GM23338 (cell line): Measurements from ENCODE around the gene AHCY. TPM values are rescaled to one million over a fixed set of nuclear protein-coding genes. Genes with fewer than 3 reads are reported as not detected.

ENCODE experiments used
- ATAC-seq: fragments of 200-7000 bp; cut with Tn5 transposase; 3 replicates; pipeline ENCODE4 v1.9.1; 2020
- DNase-seq: peaks from one replicate; pipeline ENCODE4 v3.0.0-alpha.2; 2015; ENCODE audit warnings: low spot score
- H2AFZ ChIP-seq: fragments of 200-600 bp; sonication (generic); 2 replicates; pipeline ENCODE4 v1.8.0; 2016; ENCODE audit warnings: antibody characterized with exemption, mild to moderate bottlenecking, moderate library complexity
- H3F3A ChIP-seq: fragments of 200-600 bp; sonication (generic); replicated peaks from 2 replicates; pipeline ENCODE4 v1.8.0; 2017; ENCODE audit warnings: antibody characterized with exemption, mixed run types, low read depth
- H3K27ac ChIP-seq: fragments of 200-600 bp; sonication (generic); 2 replicates; pipeline ENCODE4 v1.6.1; 2016; ENCODE audit warnings: low read depth
- H3K27me3 ChIP-seq: fragments of 200-600 bp; sonication (generic); 2 replicates; pipeline ENCODE4 v1.8.0; 2016; ENCODE audit warnings: mild to moderate bottlenecking, mixed run types, moderate library complexity; ENCODE audit not compliant: insufficient read depth
- H3K36me3 ChIP-seq: fragments of 200-600 bp; sonication (generic); 2 replicates; pipeline ENCODE4 v1.8.0; 2016; ENCODE audit warnings: mild to moderate bottlenecking; ENCODE audit not compliant: insufficient read depth
- H3K4me1 ChIP-seq: fragments of 200-600 bp; sonication (generic); 2 replicates; pipeline ENCODE4 v1.8.0; 2016; ENCODE audit warnings: mild to moderate bottlenecking, moderate library complexity; ENCODE audit not compliant: insufficient read depth
- H3K4me2 ChIP-seq: fragments of 200-600 bp; sonication (generic); 2 replicates; pipeline ENCODE4 v1.7.1; 2017; ENCODE audit warnings: mixed run types
- H3K4me3 ChIP-seq: fragments of 200-600 bp; sonication (generic); 2 replicates; pipeline ENCODE4 v1.6.1; 2016; ENCODE audit warnings: mixed run types
- H3K79me2 ChIP-seq: fragments of 200-600 bp; sonication (generic); replicated peaks from 2 replicates; pipeline ENCODE4 v1.8.0; 2017; ENCODE audit warnings: mild to moderate bottlenecking; ENCODE audit not compliant: insufficient read depth
- H3K9me2 ChIP-seq: fragments of 200-600 bp; sonication (generic); 2 replicates; pipeline ENCODE4 v1.8.0; 2017; ENCODE audit not compliant: insufficient read depth
- H4K20me1 ChIP-seq: fragments of 200-600 bp; sonication (generic); replicated peaks from 2 replicates; pipeline ENCODE4 v1.8.0; 2017; ENCODE audit warnings: mild to moderate bottlenecking; ENCODE audit not compliant: insufficient read depth
- H3K27ac Mint-ChIP-seq: 2 replicates; pipeline ENCODE4 v1.8.0; 2020; ENCODE audit warnings: inconsistent platforms, mild to moderate bottlenecking, moderate library complexity, mixed read lengths
- H3K27me3 Mint-ChIP-seq: 3 replicates; pipeline ENCODE4 v1.8.0; 2022; ENCODE audit warnings: low read depth, mild to moderate bottlenecking, moderate library complexity, mixed read lengths, inconsistent platforms; ENCODE audit not compliant: insufficient read depth, poor library complexity
- H3K36me3 Mint-ChIP-seq: 3 replicates; pipeline ENCODE4 v1.8.0; 2021; ENCODE audit warnings: low read depth, mild to moderate bottlenecking, inconsistent platforms, moderate library complexity, mixed read lengths
- H3K4me1 Mint-ChIP-seq: 3 replicates; pipeline ENCODE4 v1.8.0; 2020; ENCODE audit warnings: mild to moderate bottlenecking, inconsistent platforms, mixed read lengths
- H3K4me3 Mint-ChIP-seq: 3 replicates; pipeline ENCODE4 v1.8.0; 2021; ENCODE audit warnings: moderate library complexity, mild to moderate bottlenecking, inconsistent platforms, mixed read lengths
- H3K9me3 Mint-ChIP-seq: 3 replicates; pipeline ENCODE4 v1.8.0; 2020; ENCODE audit warnings: moderate library complexity, mild to moderate bottlenecking, inconsistent platforms, mixed read lengths
- CTCF ChIP-seq, 2 experiments: fragments of 200-600 bp in 1 of 2; sonication (generic) in 1 of 2; conservative IDR thresholded peaks; 2 replicates each; pipeline versions ENCODE4 v1.5.1 to v1.6.1; 2016 to 2017; ENCODE audit warnings: antibody characterized with exemption in 2 of 2, low read depth in 2 of 2, mild to moderate bottlenecking in 2 of 2, moderate library complexity in 1 of 2
- EZH2 ChIP-seq: fragments of 200-600 bp; sonication (generic); IDR thresholded peaks from one replicate; pipeline ENCODE4 v1.8.0; 2017; ENCODE audit warnings: antibody characterized with exemption, mild to moderate bottlenecking, low read depth; ENCODE audit not compliant: unreplicated experiment
- NANOG ChIP-seq: IDR thresholded peaks from 2 replicates; pipeline ENCODE4 v1.6.1; 2016; ENCODE audit warnings: antibody characterized with exemption, borderline replicate concordance
- POLR2AphosphoS5 ChIP-seq: IDR thresholded peaks from 2 replicates; pipeline ENCODE4 v1.6.1; 2016; ENCODE audit warnings: antibody characterized with exemption, low read depth
- STAT1 ChIP-seq: IDR thresholded peaks from one replicate; pipeline ENCODE4 v1.6.1; 2016; ENCODE audit warnings: antibody characterized with exemption; ENCODE audit not compliant: unreplicated experiment
- ZNF114 ChIP-seq: fragments of 250-450 bp; sonication (Bioruptor Pico); IDR thresholded peaks from 2 replicates; pipeline ENCODE4 v1.5.0; 2020; ENCODE audit warnings: mild to moderate bottlenecking, moderate library complexity
- polyA plus RNA-seq: library from polyadenylated mRNA; unstranded; fragments of >200 nt; fragmentation: Nextera tagmentation; extraction: Ambion mirVana; gene quantifications from 2 replicates; pipeline ENCODE4 v1.2.1, GENCODE V29; 2016
- total RNA-seq: library from RNA; depleted of rRNA; stranded (reverse); fragments of >200 nt; shearing (Covaris generic); gene quantifications from 2 replicates; pipeline ENCODE4 v1.2.3, GENCODE V29; 2014
- TF ChIP-seq, protein P1 (sequence below): IDR thresholded peaks from one replicate; pipeline ENCODE4 v1.6.1; 2018; ENCODE audit warnings: antibody characterized with exemption; ENCODE audit not compliant: unreplicated experiment
- TF ChIP-seq, protein P2 (sequence below): IDR thresholded peaks from 2 replicates; pipeline ENCODE4 v1.6.1; 2016; ENCODE audit warnings: antibody characterized with exemption

The AHCY gene
- total and polyA plus RNA-seq, 2 experiments from 2014 or later: 138 to 423 TPM

GRCh38 chr20:34269996-34270627 lies 33.0 kb downstream of the AHCY start:
- no peak overlapping the region for H3K27ac Mint-ChIP-seq
- H3K4me3 ChIP-seq: no peak overlapping the region
- TF ChIP-seq, protein P1, sequence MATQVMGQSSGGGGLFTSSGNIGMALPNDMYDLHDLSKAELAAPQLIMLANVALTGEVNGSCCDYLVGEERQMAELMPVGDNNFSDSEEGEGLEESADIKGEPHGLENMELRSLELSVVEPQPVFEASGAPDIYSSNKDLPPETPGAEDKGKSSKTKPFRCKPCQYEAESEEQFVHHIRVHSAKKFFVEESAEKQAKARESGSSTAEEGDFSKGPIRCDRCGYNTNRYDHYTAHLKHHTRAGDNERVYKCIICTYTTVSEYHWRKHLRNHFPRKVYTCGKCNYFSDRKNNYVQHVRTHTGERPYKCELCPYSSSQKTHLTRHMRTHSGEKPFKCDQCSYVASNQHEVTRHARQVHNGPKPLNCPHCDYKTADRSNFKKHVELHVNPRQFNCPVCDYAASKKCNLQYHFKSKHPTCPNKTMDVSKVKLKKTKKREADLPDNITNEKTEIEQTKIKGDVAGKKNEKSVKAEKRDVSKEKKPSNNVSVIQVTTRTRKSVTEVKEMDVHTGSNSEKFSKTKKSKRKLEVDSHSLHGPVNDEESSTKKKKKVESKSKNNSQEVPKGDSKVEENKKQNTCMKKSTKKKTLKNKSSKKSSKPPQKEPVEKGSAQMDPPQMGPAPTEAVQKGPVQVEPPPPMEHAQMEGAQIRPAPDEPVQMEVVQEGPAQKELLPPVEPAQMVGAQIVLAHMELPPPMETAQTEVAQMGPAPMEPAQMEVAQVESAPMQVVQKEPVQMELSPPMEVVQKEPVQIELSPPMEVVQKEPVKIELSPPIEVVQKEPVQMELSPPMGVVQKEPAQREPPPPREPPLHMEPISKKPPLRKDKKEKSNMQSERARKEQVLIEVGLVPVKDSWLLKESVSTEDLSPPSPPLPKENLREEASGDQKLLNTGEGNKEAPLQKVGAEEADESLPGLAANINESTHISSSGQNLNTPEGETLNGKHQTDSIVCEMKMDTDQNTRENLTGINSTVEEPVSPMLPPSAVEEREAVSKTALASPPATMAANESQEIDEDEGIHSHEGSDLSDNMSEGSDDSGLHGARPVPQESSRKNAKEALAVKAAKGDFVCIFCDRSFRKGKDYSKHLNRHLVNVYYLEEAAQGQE: no peak
- TF ChIP-seq EZH2 (no peak), CTCF (conservative IDR thresholded peaks at IDR 0.05; ENCODE audit: low read depth in 2 of 2) (no peak), ZNF114 (CRISPR knock-in tag) (no peak), NANOG (no peak), STAT1 (no peak), POLR2AphosphoS5 (no peak)
- TF ChIP-seq, protein P2, sequence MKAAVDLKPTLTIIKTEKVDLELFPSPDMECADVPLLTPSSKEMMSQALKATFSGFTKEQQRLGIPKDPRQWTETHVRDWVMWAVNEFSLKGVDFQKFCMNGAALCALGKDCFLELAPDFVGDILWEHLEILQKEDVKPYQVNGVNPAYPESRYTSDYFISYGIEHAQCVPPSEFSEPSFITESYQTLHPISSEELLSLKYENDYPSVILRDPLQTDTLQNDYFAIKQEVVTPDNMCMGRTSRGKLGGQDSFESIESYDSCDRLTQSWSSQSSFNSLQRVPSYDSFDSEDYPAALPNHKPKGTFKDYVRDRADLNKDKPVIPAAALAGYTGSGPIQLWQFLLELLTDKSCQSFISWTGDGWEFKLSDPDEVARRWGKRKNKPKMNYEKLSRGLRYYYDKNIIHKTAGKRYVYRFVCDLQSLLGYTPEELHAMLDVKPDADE: no peak
- peaks cover 9% of the 10 kb centered on the region; the same call in 1 of the 2 replicates for H4K20me1 ChIP-seq
- H3K79me2 ChIP-seq: no peaks in the 10 kb centered on the region
- DNase-seq (no peak), ATAC-seq (no peak)
- H3K4me1 ChIP-seq: no peaks in the 10 kb centered on the region; the same call in 1 of the 2 replicates
- H3K27me3 Mint-ChIP-seq: peaks cover 10% of the 10 kb centered on the region
- no peak overlapping the region for H2AFZ ChIP-seq
- peaks cover 10% of the 10 kb centered on the region; the same call in 1 of the 2 replicates for H3K27me3 ChIP-seq
- H3K9me2 ChIP-seq: no peaks in the 10 kb centered on the region
- no peak overlapping the region for H3K4me3 Mint-ChIP-seq
- H3K36me3 ChIP-seq: peaks cover 7% of the 10 kb centered on the region; the same call in 1 of the 2 replicates
- H3K4me2 ChIP-seq: no peak overlapping the region
- peaks cover 7% of the 10 kb centered on the region; the same call in 1 of the 2 replicates for H3F3A ChIP-seq
- H3K4me1 Mint-ChIP-seq: peaks cover 2% of the 10 kb centered on the region; the same call in 2 of the 3 replicates
- no peaks in the 10 kb centered on the region for H3K9me3 Mint-ChIP-seq
- H3K36me3 Mint-ChIP-seq: peaks cover 14% of the 10 kb centered on the region; the same call in 2 of the 3 replicates
- no peak overlapping the region for H3K27ac ChIP-seq
